HG03064 (cell line): ENCODE measurements around the gene LY6G6D.

Experiments used
- ATAC-seq: cut with Tn5 transposase; IDR thresholded peaks from one replicate; pipeline ENCODE4 v1.9.1; 2021; ENCODE audit warnings: low read depth; ENCODE audit not compliant: unreplicated experiment

Gene LY6G6D

DNA sequence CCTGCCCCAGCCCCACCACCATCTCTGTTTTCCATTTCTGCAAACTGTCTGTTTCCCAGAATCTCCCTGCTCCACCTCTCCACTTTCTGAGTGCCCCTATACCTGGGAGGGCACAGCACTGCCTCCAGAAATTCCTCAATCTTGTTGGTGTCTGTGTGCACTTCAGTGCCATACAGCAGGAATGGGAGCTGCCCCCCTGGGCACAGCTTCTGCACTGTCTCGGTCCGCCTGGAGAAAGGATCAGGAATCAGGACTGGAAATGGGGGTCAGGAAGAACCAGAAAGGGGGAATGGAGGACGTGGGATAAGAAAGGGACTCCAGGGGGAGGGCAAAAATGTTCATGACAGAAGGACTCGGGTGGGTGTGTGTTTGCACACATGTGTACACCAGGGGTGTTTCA, 18.6 kb downstream of the LY6G6D start:
- ATAC-seq = no peak

DNA sequence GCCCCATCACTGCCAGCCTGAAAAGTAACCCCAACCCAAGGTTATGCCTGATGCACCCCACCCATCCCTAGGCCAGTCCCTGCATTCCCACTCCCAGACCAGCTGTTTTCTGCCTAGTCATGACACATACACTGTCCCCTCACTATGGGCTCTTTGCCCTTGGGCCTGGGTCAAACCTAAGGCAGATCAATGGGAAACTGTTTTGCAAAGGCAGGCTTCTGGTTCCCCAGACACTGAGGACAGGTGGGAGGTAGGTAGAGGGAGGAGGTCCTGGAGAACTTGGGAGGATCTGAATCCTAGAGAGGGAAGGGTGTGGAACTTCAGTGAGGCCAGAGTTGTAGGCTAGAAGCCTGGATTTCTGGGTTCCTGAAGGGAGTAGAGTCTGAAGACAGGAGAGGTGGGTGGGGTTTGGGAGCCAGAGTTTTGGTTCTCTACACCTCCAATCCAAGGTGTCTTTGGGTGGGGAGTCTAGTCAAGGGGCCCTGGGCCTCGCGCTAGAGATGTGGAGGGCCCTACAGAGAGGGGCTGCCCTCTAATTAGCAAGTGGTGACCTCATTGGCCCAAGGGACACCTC, 19.2 kb downstream of the LY6G6D start:
- no peak for ATAC-seq

DNA sequence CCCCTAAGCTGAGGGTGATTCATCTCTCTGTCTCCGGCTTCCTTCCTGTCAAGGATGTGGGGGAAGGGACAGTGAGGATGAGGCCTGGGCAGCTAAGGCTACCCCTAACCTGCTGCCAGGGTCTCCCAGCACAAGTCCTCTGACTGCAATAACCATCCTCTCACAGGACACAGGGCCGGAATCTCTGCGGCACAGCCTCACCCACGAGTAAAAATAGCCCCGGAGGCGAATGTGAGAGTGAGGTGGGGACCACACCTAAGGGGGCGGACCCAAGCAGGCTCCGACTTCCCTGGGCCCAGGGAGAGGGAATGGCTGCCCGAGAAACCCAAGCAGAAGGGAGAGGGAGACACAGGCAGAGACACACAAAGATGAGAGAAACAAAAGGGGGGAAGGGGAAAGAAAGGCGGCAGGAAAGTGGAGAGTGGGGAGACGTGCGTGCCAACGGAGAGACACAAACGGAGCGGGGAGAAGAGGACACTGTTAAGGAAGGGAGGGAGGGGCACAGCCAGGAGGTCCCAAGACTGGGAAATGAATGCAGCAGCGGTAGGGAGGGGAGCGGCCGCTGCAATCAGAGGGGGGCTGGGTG, 19.8 kb downstream of the LY6G6D start:
- no peak for ATAC-seq

DNA sequence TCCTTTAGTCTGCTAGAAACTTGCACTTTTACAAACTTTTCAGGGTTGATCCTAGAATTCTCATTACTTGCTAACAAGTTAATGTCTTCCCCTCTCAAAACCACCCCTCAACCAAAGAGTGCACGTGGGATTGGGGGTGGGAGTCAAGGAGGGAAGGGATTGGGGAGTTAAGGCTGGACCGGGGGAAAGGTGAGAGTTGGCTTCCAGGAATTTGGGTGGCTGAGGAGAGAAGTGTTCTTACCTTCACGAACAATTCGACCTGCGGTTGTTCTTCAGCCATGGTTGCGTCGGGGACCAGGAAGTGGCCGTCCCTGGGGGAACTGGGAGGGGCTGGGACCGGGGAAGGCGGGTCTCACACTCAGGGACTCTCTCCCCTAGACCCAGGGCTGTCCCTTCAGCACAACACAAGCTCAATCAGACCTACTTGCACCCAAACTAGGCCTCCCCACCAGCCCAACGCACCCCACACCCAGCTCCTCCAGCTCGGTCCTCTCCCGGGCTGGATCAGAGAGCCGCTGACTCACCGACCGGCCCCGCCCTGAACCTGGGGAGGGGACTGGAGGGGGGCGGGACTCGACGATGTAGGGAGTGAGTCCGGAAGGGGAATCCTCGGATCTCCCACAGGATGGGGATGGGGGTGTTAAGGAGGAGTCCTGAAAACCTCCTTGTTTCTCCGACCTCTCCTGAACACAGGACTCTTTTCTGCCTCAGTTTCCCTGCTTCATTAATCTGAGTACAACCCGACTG, 21.0 kb downstream of the LY6G6D start, which contains the start of gene CLIC1:
Gene CLIC1 (minus strand): TSS at position 510 of the 747 bp plus-strand sequence. CDS start 230 bp downstream, at position 280.
- ATAC-seq = no peak

DNA sequence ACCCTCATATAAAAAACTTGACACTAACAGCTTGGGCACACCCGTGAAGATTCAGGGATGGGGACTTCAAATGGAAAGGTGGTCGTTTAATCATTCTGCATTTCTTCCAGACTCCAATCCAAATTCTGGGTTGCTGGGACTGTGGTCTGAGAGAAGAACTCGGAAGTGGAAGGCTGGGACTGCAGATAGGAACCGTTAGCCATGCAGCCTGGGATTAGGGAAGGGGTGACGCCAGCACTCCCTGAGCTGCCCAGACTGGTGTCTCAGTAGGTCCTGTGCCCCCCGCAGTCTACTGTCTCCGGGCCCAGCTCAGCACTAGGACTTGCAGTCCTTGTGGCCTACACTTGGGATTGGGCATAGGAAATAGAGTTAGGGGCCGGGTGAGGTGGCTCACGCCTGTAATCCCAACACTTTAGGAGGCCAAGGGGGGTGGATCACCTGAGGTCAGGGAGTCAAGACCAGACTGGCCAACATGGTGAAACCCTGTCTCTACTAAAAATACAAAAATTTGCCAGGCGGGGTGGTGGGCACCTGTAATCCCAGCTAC, 21.7 kb downstream of the LY6G6D start:
- ATAC-seq = no peak

DNA sequence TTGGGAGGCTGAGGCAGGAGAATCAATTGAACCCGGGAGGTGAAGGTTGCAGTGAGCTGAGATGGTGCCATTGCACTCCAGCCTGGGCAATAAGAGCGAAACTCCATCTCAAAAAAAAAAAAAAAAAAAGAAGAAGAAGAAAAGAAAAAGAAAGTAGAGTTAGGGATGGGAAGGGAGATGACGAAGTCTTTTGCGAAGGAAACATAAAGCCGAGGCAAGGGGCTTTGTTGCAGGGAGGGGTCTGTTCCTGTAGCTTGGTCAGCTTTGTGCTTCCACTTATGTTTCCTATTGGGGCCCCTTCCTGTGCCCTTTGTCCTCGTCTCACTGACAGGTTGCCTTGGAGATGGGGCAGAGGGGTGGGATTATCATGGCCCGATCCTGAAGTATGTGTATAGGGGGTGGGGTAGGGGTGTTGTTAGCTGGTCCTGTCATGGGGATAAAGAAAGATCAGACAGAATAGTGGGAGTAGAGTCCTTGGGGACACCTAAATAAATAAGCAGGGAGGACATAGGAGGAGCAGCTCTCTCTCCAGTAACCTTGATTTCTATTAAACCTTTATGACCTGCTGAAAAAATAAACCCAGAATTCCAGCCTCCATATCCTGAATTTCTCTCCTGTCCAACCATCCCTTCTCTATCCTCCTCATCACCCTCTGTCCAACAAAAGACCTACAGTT, 22.3 kb downstream of the LY6G6D start:
- ATAC-seq = no peak

DNA sequence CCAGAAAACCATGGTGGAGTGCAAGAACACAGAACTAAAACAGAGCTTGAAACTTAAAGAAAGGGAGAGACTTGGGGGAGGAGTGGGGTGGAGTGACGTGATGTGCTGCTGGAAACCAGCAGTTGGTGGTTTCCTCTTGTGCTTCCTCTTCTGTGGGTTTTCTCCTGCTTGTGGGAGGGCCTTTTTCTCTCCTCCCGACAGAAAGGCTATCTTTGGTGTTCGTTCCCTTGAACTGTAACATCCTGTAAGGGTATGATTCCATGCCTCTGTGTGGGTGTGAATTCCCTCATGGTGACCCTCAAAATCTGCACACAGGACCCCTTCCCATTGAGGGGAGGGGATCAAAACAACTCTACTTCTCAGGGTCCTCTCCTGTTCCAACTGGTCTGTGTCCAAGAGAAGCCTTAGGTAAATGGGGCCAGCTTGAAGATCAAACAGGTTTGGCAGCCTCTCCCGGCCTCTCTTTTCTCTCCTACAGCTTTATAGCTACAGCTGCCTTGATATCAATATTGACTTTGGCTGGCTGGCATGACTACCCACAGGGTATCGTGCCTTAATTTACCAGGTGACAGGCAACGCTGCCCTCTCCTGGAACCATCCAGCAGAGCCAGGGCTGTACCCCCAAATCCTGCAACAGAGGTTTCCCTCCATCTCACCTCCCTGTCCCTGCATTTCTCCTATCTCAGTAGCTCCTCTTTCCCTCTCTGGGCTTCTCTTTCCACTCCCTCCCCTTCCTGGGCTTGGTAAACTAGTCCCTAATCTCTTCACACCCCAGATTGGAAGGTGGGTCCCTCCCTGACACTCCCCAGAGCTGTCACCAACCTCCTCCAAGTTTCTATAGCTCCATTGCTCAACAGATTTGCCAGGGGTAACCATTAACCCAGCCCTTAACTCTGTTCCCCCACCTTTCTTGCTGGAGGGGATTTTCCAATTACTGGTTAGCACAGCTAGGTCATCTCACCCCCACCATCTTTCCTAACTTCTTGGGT, 23.1 kb downstream of the LY6G6D start:
- no peak for ATAC-seq

DNA sequence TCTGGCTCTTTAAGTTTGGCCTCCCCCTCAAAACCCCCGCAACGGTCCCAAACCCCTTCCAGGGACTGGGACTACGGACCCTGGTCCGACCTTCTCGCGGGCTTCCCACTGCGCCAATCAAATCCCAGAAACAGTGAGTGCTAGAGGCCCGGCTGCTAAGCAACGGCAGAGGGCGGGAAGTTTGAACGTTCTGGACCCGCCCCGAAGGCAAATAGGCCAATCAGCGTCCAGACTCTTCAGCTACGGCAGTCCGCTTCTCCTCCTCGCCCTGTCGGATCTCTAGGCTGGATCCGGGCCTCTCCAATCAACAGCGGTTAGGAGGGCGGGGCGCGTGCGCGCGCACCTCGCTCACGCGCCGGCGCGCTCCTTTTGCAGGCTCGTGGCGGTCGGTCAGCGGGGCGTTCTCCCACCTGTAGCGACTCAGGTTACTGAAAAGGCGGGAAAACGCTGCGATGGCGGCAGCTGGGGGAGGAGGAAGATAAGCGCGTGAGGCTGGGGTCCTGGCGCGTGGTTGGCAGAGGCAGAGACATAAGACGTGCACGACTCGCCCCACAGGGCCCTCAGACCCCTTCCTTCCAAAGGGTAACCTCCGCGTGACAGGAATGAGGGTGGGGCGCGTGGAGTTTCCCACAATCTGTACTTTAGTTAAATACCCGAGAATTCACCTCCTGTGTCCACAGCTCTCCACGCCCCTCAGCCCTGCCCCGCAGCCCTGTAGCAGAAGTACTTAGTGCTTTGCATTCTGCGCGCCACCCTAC, 24.7 kb downstream of the LY6G6D start, which contains the start of gene MSH5:
Gene MSH5 (plus strand): TSS at position 367 of the 758 bp plus-strand sequence. CDS start 462 bp downstream, outside the sequence.
- ATAC-seq = peak; percentile 54

DNA sequence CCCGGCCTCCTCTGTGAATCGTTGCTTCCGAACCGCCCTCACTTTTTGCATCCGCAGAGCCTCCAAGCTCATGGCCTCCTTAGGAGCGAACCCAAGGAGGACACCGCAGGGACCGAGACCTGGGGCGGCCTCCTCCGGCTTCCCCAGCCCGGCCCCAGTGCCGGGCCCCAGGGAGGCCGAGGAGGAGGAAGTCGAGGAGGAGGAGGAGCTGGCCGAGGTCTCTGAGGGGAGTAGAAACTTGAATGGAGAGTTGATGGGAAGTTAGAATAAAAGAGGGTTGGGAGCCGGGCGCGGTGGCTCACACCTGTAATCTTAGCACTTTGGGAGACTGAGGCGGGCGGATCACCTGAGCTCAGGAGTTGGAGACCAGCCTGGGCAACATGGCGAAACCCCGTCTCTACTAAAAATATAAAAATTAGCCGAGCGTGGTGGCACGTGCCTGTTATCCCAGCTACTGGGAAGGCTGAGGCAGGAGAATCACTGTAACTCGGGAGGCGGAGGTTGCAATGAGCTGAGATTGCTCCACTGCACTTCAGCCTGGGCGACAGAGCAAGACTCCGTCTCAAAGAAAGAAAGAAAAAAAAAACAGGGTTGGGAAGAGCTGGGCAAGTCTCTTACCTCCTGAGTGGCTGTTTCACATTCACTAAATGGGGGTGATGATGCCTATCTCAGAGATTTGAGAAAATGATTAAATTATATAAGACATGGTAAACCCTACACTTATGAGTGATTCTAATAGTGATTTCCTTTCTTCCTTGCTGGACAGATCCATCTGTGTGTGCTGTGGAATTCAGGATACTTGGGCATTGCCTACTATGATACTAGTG, 25.5 kb downstream of the LY6G6D start:
- ATAC-seq = no peak

DNA sequence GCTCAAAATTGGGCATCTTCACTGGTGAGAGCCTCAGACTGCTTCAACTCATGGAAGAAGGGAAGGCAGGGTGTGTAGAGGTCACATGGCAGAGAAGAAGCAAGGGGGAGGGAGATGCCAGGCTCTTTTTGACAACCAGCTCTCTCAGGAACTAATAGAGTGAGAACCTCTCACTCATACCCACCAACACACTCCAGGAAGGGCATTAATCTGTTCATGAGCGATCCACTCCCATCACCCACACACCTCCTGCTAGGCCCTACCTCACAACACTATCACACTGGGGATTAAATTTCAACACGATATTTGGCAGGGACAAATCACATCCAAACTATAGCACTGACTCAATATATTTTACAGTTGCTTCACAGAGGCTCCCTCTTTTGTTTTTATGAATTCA, 26.7 kb downstream of the LY6G6D start:
- no peak for ATAC-seq

DNA sequence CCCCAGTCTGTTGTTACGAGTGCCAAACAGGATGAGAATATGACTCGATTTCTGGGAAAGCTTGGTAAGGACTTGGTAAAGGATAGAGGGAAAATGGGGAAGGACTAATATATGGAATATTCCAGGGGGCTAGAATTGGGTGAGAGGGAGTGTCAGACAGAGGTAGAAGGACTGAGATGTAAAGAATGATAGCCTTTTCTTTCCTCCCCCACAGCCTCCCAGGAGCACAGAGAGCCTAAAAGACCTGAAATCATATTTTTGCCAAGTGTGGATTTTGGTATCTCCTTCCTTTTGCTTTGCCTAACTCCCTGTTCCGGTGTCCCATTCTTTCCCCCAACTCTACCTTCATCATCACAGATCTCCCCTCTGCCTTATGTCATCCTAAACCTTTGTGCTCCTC, 27.7 kb downstream of the LY6G6D start:
- no peak for ATAC-seq

DNA sequence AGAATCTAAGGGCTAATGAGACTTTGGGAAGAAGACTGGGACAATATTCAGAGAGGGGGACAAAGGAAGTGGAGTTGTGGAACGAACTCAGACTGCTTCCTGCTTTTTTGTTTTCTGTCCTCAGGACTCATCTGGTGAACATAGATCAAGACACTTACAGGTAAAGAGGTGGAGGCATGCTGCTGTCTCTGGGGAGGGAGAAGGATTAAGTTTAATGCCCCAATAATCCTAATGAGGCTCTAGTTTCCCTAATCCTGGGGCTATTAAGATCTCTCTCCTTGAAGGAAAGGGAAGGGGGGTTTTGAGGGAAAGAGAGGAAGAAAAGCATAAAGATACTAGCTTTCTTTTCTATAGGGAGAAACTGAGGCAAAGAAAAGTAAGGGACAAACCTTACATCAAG, 29.3 kb downstream of the LY6G6D start:
- no peak for ATAC-seq

DNA sequence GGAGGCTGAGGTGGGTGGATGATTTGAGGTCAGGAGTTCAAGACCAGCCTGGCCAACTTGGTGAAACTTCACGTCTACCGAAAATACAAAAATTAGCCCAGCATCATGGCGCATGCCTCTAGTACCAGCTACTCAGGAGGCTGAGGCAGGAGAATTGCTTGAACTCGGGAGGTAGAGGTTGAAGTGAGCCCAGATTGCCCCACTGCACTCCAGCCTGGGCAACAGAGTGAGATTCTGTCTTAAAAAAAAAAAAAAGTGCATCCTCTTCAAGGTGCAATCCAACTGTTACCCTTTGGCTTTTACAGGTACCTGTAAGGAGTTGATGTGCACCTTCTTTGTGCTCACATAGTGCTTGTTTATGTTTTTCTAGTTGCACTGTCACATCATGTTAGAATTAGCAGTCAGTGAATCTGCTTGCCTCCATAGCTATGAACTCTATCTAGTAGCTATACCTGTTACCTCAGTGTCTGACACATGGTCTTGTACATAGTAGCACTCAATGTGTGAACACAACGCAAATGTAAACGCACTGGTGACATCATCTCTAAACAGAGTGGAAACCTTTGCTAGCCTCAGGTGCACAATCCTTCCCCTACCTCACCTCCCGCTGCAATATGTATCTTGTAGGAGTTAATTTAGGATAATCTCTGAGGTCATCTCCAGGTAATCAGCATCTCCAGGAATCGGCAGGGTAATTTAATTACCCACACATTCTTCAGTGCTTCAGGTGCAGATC, 34.3 kb downstream of the LY6G6D start:
- no peak for ATAC-seq

DNA sequence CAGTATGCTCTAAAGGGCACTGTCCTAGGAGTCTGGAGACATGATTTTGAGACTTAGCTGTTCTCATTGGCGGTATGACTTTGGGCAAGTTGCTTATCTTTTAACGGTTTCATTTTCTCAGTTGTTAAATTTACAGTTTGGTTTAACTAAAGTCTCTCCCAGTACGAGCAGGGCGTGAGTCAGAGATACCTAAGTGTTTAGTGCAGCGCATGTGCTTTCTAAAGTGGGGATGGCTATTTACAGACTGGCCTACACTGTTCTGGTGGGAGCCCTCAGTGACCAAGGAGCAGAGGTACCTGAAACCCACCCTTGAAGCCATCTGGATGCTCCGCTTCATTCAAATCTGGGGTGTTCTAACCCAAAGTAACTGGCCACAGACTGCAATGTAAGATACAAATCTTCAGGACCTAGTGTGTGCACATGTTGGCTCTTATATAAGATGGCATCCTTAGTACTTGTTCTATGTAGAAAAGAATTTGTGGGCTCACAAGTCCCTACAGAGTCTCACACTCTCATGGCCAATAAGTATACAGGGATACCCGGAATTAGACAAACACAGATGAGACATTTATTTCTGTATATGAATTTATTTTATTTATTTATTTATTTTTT, 35.4 kb downstream of the LY6G6D start:
- no peak for ATAC-seq

DNA sequence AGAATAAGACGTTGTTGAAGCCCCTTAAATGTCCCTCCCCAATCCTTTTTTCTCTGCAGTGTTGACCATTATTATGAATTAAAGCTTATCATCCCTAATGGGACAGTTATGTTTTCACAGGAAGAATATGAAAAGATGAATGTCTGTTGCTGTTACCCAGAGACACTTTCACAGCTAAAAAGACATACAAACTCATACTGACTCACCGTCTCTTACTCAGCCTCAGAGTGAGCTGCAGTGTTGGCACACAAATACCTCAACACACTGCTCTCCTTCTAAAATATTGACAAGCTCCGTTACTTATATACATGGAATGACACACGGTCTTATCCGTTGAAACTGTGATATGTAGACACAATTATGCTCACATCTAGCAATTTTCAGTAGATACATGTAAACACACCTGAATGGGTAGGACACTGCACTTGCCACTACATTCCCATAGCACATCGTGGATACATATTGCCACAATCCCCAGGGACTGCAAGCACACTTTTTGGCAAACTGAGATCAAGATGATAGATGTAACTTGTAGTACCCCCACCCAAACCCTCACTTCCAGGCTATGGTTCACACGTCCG, 37.7 kb downstream of the LY6G6D start:
- no peak for ATAC-seq

DNA sequence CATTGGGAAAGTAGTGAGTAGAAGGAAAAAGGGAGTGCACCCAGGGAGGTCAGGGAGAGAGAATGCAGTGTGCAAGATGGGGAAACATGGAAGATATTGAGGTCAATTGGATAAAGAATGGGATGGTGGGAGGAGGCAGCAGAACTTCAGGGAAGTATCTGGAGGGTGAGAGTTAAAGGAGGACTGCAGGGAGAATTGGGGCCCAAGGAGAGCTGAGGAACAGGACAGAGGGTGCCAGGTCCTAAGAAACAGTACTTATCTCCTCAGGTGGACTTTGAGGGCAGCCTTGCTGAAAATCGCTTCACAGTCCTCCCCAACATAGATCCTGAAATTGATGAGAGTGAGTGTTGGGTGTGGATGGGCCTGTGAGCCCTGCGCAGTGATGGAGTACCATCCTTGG, 43.1 kb downstream of the LY6G6D start:
- no peak for ATAC-seq

DNA sequence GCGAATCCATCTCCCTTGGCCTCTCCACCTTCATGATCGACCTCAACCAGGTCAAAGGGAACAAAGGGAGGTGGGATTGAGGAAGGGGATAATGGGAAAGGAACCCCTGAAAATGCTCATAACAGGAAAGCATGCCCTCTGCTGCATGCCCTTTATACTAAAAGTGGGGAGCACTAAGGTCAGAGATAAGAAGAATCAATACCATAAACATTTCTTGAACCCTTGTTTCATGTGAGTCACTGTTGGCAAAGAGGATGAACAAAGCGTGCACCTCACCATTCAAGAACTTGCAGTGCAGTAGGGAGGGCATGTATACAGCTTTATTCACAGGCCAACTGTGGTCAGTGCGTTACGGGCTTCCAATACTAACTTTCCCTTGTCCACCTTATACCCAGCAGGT, 45.6 kb downstream of the LY6G6D start:
- no peak for ATAC-seq
